Peyer's patch (tissue), 4 donors: ENCODE results near the gene BAHD1.

Experiments
- POLR2A ChIP-seq, 2 donors: fragments of 450-650 bp; IDR thresholded peaks; one replicate each; pipeline ENCODE4 v1.5.1; 2017; ENCODE audit warnings: antibody characterized with exemption in 2 of 2, mild to moderate bottlenecking in 2 of 2, moderate library complexity in 2 of 2
- TF ChIP-seq, protein P1 (sequence below), 6 experiments: fragments of 450-650 bp in 4 of 6; fragments of 200-600 bp in 2 of 6; sonication (generic) in 1 of 6; IDR thresholded peaks; one replicate each; pipeline ENCODE4 v1.5.1; 2017 to 2019; ENCODE audit warnings: antibody characterized with exemption in 6 of 6, mild to moderate bottlenecking in 3 of 6, moderate library complexity in 1 of 6

- TF ChIP-seq, protein P1, sequence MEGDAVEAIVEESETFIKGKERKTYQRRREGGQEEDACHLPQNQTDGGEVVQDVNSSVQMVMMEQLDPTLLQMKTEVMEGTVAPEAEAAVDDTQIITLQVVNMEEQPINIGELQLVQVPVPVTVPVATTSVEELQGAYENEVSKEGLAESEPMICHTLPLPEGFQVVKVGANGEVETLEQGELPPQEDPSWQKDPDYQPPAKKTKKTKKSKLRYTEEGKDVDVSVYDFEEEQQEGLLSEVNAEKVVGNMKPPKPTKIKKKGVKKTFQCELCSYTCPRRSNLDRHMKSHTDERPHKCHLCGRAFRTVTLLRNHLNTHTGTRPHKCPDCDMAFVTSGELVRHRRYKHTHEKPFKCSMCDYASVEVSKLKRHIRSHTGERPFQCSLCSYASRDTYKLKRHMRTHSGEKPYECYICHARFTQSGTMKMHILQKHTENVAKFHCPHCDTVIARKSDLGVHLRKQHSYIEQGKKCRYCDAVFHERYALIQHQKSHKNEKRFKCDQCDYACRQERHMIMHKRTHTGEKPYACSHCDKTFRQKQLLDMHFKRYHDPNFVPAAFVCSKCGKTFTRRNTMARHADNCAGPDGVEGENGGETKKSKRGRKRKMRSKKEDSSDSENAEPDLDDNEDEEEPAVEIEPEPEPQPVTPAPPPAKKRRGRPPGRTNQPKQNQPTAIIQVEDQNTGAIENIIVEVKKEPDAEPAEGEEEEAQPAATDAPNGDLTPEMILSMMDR (IDR thresholded peaks at IDR 0.05) = no peak
- TF ChIP-seq POLR2A (IDR thresholded peaks at IDR 0.05) = no peak
Measured at GRCh38 chr15:40430271-40430805, 10.4 kb upstream of the BAHD1 start.
